DOHH2 (cell line): ENCODE results near the gene SLC13A4.
"Not testable (repeated sequence)": the region's sequence is repeated elsewhere in the genome, so short reads cannot be mapped to it uniquely, and the experiment has no call there.

Experiments
- H3F3A ChIP-seq: fragments of 200-600 bp; sonication (generic), shearing (Covaris generic); 2 replicates; pipeline ENCODE4 v1.6.0; 2016; ENCODE audit warnings: antibody characterized with exemption, mild to moderate bottlenecking; ENCODE audit not compliant: control insufficient read depth, insufficient read depth
- H3K27ac ChIP-seq: fragments of 200-600 bp; sonication (generic); 2 replicates; pipeline ENCODE4 v1.5.1; 2014; ENCODE audit warnings: low read depth, mild to moderate bottlenecking, low read length, moderate library complexity
- H3K27me3 ChIP-seq: fragments of 200-600 bp; sonication (generic); 2 replicates; pipeline ENCODE4 v1.6.1; 2014; ENCODE audit warnings: mild to moderate bottlenecking, low read length, mixed read lengths; ENCODE audit not compliant: control insufficient read depth
- H3K36me3 ChIP-seq: fragments of 200-600 bp; sonication (generic); 2 replicates; pipeline ENCODE4 v1.6.1; 2014; ENCODE audit warnings: mild to moderate bottlenecking, low read length, moderate library complexity, mixed read lengths; ENCODE audit not compliant: control insufficient read depth
- H3K4me1 ChIP-seq: fragments of 200-600 bp; sonication (generic); 2 replicates; pipeline ENCODE4 v1.6.1; 2014; ENCODE audit warnings: mild to moderate bottlenecking, low read length, mixed read lengths; ENCODE audit not compliant: control insufficient read depth
- H3K4me2 ChIP-seq: fragments of 200-600 bp; sonication (generic); 2 replicates; pipeline ENCODE4 v1.6.0; 2014; ENCODE audit warnings: mild to moderate bottlenecking, low read length, moderate library complexity
- H3K4me3 ChIP-seq: fragments of 200-600 bp; sonication (generic); 2 replicates; pipeline ENCODE4 v1.5.1; 2014; ENCODE audit warnings: mild to moderate bottlenecking, low read length, mixed read lengths
- H3K79me2 ChIP-seq: fragments of 200-600 bp; sonication (generic); 2 replicates; pipeline ENCODE4 v1.6.1; 2014; ENCODE audit warnings: mild to moderate bottlenecking, low read length, mixed read lengths; ENCODE audit not compliant: control insufficient read depth
- H3K9me2 ChIP-seq: fragments of 200-600 bp; sonication (generic); replicated peaks from 2 replicates; pipeline ENCODE4 v1.6.1; 2014; ENCODE audit warnings: mild to moderate bottlenecking, low read length, mixed read lengths; ENCODE audit not compliant: control insufficient read depth
- H3K9me3 ChIP-seq: fragments of 200-600 bp; sonication (generic); 2 replicates; pipeline ENCODE4 v1.6.1; 2014; ENCODE audit warnings: antibody characterized with exemption, low read length, mixed read lengths; ENCODE audit not compliant: control insufficient read depth, insufficient read depth
- H4K20me1 ChIP-seq: fragments of 200-600 bp; sonication (generic); 2 replicates; pipeline ENCODE4 v1.6.0; 2014; ENCODE audit warnings: low read depth, mild to moderate bottlenecking, antibody characterized with exemption, low read length, moderate library complexity; ENCODE audit not compliant: control insufficient read depth, insufficient read depth
- EZH2phosphoT487 ChIP-seq: fragments of 200-600 bp; sonication (generic); IDR thresholded peaks from 2 replicates; pipeline ENCODE4 v1.6.1; 2017; ENCODE audit warnings: borderline replicate concordance, mild to moderate bottlenecking, antibody characterized with exemption, low read length, moderate library complexity, mixed read lengths
- TF ChIP-seq, protein P1 (sequence below): fragments of 200-600 bp; sonication (generic); IDR thresholded peaks from one replicate; pipeline ENCODE4 v1.5.1; 2014; ENCODE audit warnings: antibody characterized with exemption, mild to moderate bottlenecking, low read depth, low read length; ENCODE audit not compliant: poor library complexity, severe bottlenecking

SLC13A4 gene

DNA sequence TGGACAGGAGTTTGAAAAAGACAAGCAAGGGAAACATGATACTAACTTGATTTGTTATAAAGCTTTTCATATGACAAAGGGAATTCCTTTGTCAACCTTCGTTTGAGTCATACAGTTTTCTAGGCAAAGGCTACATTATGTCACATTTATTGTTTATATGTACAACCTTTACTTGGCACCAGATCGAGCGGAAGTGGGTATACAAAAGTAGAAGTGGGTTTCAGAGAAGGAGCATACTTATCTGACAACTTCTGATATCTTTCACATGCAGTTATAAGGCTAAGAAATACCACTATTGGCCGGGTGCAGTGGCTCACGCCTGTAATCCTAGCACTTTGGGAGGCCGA, 54.7 kb downstream of the SLC13A4 start:
- H3K4me3 ChIP-seq, result no peak overlapping the region

GRCh38 chr7:135672560-135673359, 55.2 kb downstream of the SLC13A4 start:
- Histone ChIP-seq H3K27me3 (no peaks in the 10 kb centered on the region), H3K9me2 (no peaks in the 10 kb centered on the region), H3K36me3 (peaks cover 41% of the 10 kb centered on the region), H3K9me3 (peaks cover 4% of the 10 kb centered on the region; the same call in 1 of the 2 replicates), H3K4me3 (no peak overlapping the region), H4K20me1 (peaks cover 4% of the 10 kb centered on the region; the same call in 1 of the 2 replicates), H3F3A (no peaks in the 10 kb centered on the region; the same call in 1 of the 2 replicates), H3K4me1 (no peaks in the 10 kb centered on the region), H3K27ac (no peak overlapping the region), H3K4me2 (no peak overlapping the region), H3K79me2 (peaks cover 49% of the 10 kb centered on the region)
- TF ChIP-seq EZH2phosphoT487, result no peak
- TF ChIP-seq, protein P1, sequence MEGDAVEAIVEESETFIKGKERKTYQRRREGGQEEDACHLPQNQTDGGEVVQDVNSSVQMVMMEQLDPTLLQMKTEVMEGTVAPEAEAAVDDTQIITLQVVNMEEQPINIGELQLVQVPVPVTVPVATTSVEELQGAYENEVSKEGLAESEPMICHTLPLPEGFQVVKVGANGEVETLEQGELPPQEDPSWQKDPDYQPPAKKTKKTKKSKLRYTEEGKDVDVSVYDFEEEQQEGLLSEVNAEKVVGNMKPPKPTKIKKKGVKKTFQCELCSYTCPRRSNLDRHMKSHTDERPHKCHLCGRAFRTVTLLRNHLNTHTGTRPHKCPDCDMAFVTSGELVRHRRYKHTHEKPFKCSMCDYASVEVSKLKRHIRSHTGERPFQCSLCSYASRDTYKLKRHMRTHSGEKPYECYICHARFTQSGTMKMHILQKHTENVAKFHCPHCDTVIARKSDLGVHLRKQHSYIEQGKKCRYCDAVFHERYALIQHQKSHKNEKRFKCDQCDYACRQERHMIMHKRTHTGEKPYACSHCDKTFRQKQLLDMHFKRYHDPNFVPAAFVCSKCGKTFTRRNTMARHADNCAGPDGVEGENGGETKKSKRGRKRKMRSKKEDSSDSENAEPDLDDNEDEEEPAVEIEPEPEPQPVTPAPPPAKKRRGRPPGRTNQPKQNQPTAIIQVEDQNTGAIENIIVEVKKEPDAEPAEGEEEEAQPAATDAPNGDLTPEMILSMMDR, result peak; percentile 95

More for the DNA sequence above, 54.7 kb downstream of the SLC13A4 start:
- Histone ChIP-seq H3K4me2 (no peak overlapping the region), H4K20me1 (peaks cover 4% of the 10 kb centered on the region; the same call in 1 of the 2 replicates), H3K9me3 (peaks cover 2% of the 10 kb centered on the region; the same call in 1 of the 2 replicates), H3K27ac (no peak overlapping the region), H3K4me1 (no peaks in the 10 kb centered on the region), H3K36me3 (peaks cover 40% of the 10 kb centered on the region), H3F3A (no peaks in the 10 kb centered on the region; the same call in 1 of the 2 replicates), H3K79me2 (peaks cover 43% of the 10 kb centered on the region), H3K27me3 (no peaks in the 10 kb centered on the region), H3K9me2 (no peaks in the 10 kb centered on the region)
- no peak for TF ChIP-seq EZH2phosphoT487

GRCh38 chr7:135670179-135670578, 57.8 kb downstream of the SLC13A4 start:
- H3K4me2 ChIP-seq, result no peak overlapping the region
- peaks cover 70% of the 10 kb centered on the region for H3K79me2 ChIP-seq
- H3K4me3 ChIP-seq, result no peak overlapping the region
- H3K9me2 ChIP-seq, result no peaks in the 10 kb centered on the region
- H3K27me3 ChIP-seq, result no peaks in the 10 kb centered on the region
- H3K36me3 ChIP-seq, result peaks cover 27% of the 10 kb centered on the region
- H3K4me1 ChIP-seq, result peaks cover 5% of the 10 kb centered on the region; the same call in 1 of the 2 replicates
- peaks cover 4% of the 10 kb centered on the region; the same call in 1 of the 2 replicates for H3K9me3 ChIP-seq
- no peak for TF ChIP-seq EZH2phosphoT487
- TF ChIP-seq, protein P1, result no peak
- H4K20me1 ChIP-seq, result peaks cover 4% of the 10 kb centered on the region; the same call in 1 of the 2 replicates
- H3K27ac ChIP-seq, result no peak overlapping the region
- H3F3A ChIP-seq, result no peaks in the 10 kb centered on the region; the same call in 1 of the 2 replicates

GRCh38 chr7:135669774-135670173, 58.2 kb downstream of the SLC13A4 start:
- Histone ChIP-seq H3K9me2 (no peaks in the 10 kb centered on the region), H4K20me1 (peaks cover 4% of the 10 kb centered on the region; the same call in 1 of the 2 replicates), H3K27me3 (no peaks in the 10 kb centered on the region), H3K36me3 (peaks cover 27% of the 10 kb centered on the region), H3K9me3 (peaks cover 4% of the 10 kb centered on the region; the same call in 1 of the 2 replicates), H3K27ac (no peak overlapping the region), H3F3A (no peaks in the 10 kb centered on the region; the same call in 1 of the 2 replicates), H3K4me2 (no peak overlapping the region), H3K4me1 (peaks cover 5% of the 10 kb centered on the region; the same call in 1 of the 2 replicates), H3K4me3 (no peak overlapping the region), H3K79me2 (peaks cover 74% of the 10 kb centered on the region)
- no peak for TF ChIP-seq EZH2phosphoT487
- TF ChIP-seq, protein P1, result no peak

GRCh38 chr7:135668852-135669395, 59.1 kb downstream of the SLC13A4 start:
- H3K27me3 ChIP-seq, H3K9me2 ChIP-seq, H3K27ac ChIP-seq, H4K20me1 ChIP-seq, H3K4me3 ChIP-seq, H3K9me3 ChIP-seq, H3K4me1 ChIP-seq, H3K4me2 ChIP-seq, H3F3A ChIP-seq: not testable (repeated sequence)
- H3K79me2 ChIP-seq, result peaks cover 83% of the 10 kb centered on the region
- H3K36me3 ChIP-seq, result peaks cover 19% of the 10 kb centered on the region
